K562 (cell line): ENCODE measurements around the gene KCNN3. TPM values are rescaled to one million over a fixed set of nuclear protein-coding genes. Genes with fewer than 3 reads are reported as not detected.

Source experiments
- CBFA2T2 ChIP-seq: fragments of 450-650 bp; conservative IDR thresholded peaks from 2 replicates; pipeline ENCODE4 v1.6.1; 2017; ENCODE audit warnings: mild to moderate bottlenecking
- CREM ChIP-seq: IDR thresholded peaks from 2 replicates; pipeline ENCODE4 v1.6.1; 2014; ENCODE audit warnings: antibody characterized with exemption, low read depth
- ETV6 ChIP-seq, 3 experiments: fragments of 150-350 bp in 1 of 3; sonication (generic) in 1 of 3; formaldehyde crosslinking in 1 of 3; IDR thresholded peaks; 2 replicates each; pipeline versions ENCODE4 v1.6.1 to v1.8.0; 2014 to 2022; ENCODE audit warnings: borderline replicate concordance in 2 of 3, low read depth in 2 of 3, antibody characterized with exemption in 1 of 3, low read length in 1 of 3, mild to moderate bottlenecking in 1 of 3, missing genetic modification reagents in 1 of 3
- FOXJ3 ChIP-seq: sonication (generic); formaldehyde crosslinking; IDR thresholded peaks from 2 replicates; pipeline ENCODE4 v1.4.0; 2020; ENCODE audit warnings: mild to moderate bottlenecking, missing genetic modification reagents
- HNRNPH1 ChIP-seq: fragments of 200-400 bp; formaldehyde crosslinking; optimal IDR thresholded peaks from 2 replicates; pipeline ENCODE3; 2017; ENCODE audit warnings: low read depth, mild to moderate bottlenecking, low read length, moderate library complexity
- KAT7 ChIP-seq: sonication (generic); formaldehyde crosslinking; IDR thresholded peaks from 2 replicates; pipeline ENCODE4 v1.8.0; 2022; ENCODE audit warnings: missing genetic modification reagents, mild to moderate bottlenecking, borderline replicate concordance
- KLF16 ChIP-seq: IDR thresholded peaks from 2 replicates; pipeline ENCODE4 v1.6.1; 2016; ENCODE audit warnings: antibody characterized with exemption
- MAZ ChIP-seq, 2 experiments: fragments of 450-650 bp in 1 of 2; sonication (generic) in 1 of 2; formaldehyde crosslinking; IDR thresholded peaks in 1 of 2; conservative IDR thresholded peaks in 1 of 2; 2 replicates each; pipeline versions ENCODE4 v1.4.0 to v1.5.0; 2020; ENCODE audit warnings: mild to moderate bottlenecking in 1 of 2, missing genetic modification reagents in 1 of 2
- NEUROD1 ChIP-seq: fragments of 150-350 bp; IDR thresholded peaks from 2 replicates; pipeline ENCODE4 v1.6.1; 2014; ENCODE audit warnings: borderline replicate concordance, low read length, low read depth; ENCODE audit not compliant: partially characterized antibody
- NFIC ChIP-seq: fragments of 450-650 bp; IDR thresholded peaks from 2 replicates; pipeline ENCODE4 v1.6.1; 2017; ENCODE audit warnings: mild to moderate bottlenecking, inconsistent platforms
- NRF1 ChIP-seq, 2 experiments: fragments of 450-650 bp; IDR thresholded peaks in 1 of 2; conservative IDR thresholded peaks in 1 of 2; 2 replicates each; pipeline ENCODE4 v1.6.1; 2014; ENCODE audit warnings: mild to moderate bottlenecking in 2 of 2
- RB1 ChIP-seq: fragments of 450-650 bp; IDR thresholded peaks from 2 replicates; pipeline ENCODE4 v1.6.1; 2017; ENCODE audit warnings: low read depth, mild to moderate bottlenecking
- RBM15 ChIP-seq: fragments of 200-400 bp; formaldehyde crosslinking; IDR thresholded peaks from 2 replicates; pipeline ENCODE4 v1.6.1; 2018; ENCODE audit warnings: mild to moderate bottlenecking, low read length, moderate library complexity; ENCODE audit not compliant: insufficient read depth
- RCOR1 ChIP-seq, 2 experiments: IDR thresholded peaks; 2 replicates each; pipeline ENCODE4 v1.6.1; 2012; ENCODE audit warnings: low read depth in 2 of 2, low read length in 2 of 2, borderline replicate concordance in 1 of 2, improper control_type of control experiment in 1 of 2
- SMAD1 ChIP-seq: fragments of 150-350 bp; IDR thresholded peaks from 2 replicates; pipeline ENCODE4 v1.6.1; 2014; ENCODE audit warnings: low read length, low read depth; ENCODE audit not compliant: partially characterized antibody
- SMAD3 ChIP-seq: fragments of 450-650 bp; formaldehyde crosslinking; conservative IDR thresholded peaks from 2 replicates; pipeline ENCODE4 v1.4.0; 2020; ENCODE audit warnings: mild to moderate bottlenecking
- SMARCB1 ChIP-seq: IDR thresholded peaks from 2 replicates; pipeline ENCODE4 v1.6.1; 2011; ENCODE audit warnings: improper control_type of control experiment, low read depth; ENCODE audit not compliant: insufficient read length
- TEAD2 ChIP-seq: fragments of 450-650 bp; IDR thresholded peaks from 2 replicates; pipeline ENCODE4 v1.6.1; 2016; ENCODE audit warnings: missing genetic modification characterization, control low read depth, missing compliant biosample characterization
- ZNF253 ChIP-seq: fragments of 250-450 bp; sonication (Bioruptor Pico); conservative IDR thresholded peaks from 2 replicates; pipeline ENCODE4 v1.6.1; 2021; ENCODE audit warnings: mild to moderate bottlenecking
- ZNF263 ChIP-seq: sonication (generic); formaldehyde crosslinking; IDR thresholded peaks from 2 replicates; pipeline ENCODE4 v1.8.0; 2022; ENCODE audit warnings: mild to moderate bottlenecking, missing genetic modification reagents, borderline replicate concordance
- ZNF282 ChIP-seq: sonication (generic); formaldehyde crosslinking; IDR thresholded peaks from 2 replicates; pipeline ENCODE4 v1.8.1; 2023; ENCODE audit warnings: missing genetic modification reagents
- ZNF785 ChIP-seq: fragments of 250-450 bp; sonication (Bioruptor Pico); IDR thresholded peaks from 2 replicates; pipeline ENCODE4 v1.4.0; 2020; ENCODE audit warnings: mild to moderate bottlenecking
- ZSCAN29 ChIP-seq: fragments of 450-650 bp; IDR thresholded peaks from 2 replicates; pipeline ENCODE4 v1.6.1; 2017
- polyA plus RNA-seq, 8 experiments: library from polyadenylated mRNA; depleted of rRNA in 4 of 8; stranded (reverse) in 5 of 8; unstranded in 3 of 8; fragments of >200 nt; fragmentation: Nextera tagmentation in 2 of 8; fragmentation: Illumina TruSeq in 1 of 8; extraction: Ambion mirVana in 2 of 8; extraction: Trizol in 1 of 8; gene quantifications; 2 replicates each; pipeline versions ENCODE4 v1.2.1 to v1.2.3, GENCODE V29; 2011 to 2014; ENCODE audit warnings: inconsistent platforms in 1 of 8, missing spikeins in 1 of 8
- total RNA-seq, 7 experiments: library from RNA; depleted of rRNA in 6 of 7; stranded (reverse); fragments of >200 nt in 6 of 7; fragmentation: Illumina TruSeq in 2 of 7; extraction: Trizol in 2 of 7; gene quantifications; 2 replicates each; pipeline versions ENCODE4 v1.2.1 to v1.2.3, GENCODE V29; 2011 to 2021; ENCODE audit warnings: low replicate concordance in 1 of 7
- TF ChIP-seq, protein P1 (sequence below): sonication (generic); formaldehyde crosslinking; IDR thresholded peaks from 2 replicates; pipeline ENCODE4 v1.8.0; 2022; ENCODE audit warnings: missing genetic modification reagents, mild to moderate bottlenecking, moderate library complexity, borderline replicate concordance
- TF ChIP-seq, protein P2 (sequence below): fragments of 250-450 bp; sonication (Bioruptor Pico); IDR thresholded peaks from 2 replicates; pipeline ENCODE4 v1.8.0; 2021; ENCODE audit warnings: mild to moderate bottlenecking, moderate library complexity
- TF ChIP-seq, protein P3 (sequence below): sonication (generic); formaldehyde crosslinking; IDR thresholded peaks from 2 replicates; pipeline ENCODE4 v1.8.1; 2022; ENCODE audit warnings: missing genetic modification reagents

KCNN3 gene
- total and polyA plus RNA-seq, 9 of the 15 experiments (the other 6 are each of a cell fraction or from before 2014, with no cell fraction given) = 0.02 to 0.03 TPM; not detected in 7

DNA sequence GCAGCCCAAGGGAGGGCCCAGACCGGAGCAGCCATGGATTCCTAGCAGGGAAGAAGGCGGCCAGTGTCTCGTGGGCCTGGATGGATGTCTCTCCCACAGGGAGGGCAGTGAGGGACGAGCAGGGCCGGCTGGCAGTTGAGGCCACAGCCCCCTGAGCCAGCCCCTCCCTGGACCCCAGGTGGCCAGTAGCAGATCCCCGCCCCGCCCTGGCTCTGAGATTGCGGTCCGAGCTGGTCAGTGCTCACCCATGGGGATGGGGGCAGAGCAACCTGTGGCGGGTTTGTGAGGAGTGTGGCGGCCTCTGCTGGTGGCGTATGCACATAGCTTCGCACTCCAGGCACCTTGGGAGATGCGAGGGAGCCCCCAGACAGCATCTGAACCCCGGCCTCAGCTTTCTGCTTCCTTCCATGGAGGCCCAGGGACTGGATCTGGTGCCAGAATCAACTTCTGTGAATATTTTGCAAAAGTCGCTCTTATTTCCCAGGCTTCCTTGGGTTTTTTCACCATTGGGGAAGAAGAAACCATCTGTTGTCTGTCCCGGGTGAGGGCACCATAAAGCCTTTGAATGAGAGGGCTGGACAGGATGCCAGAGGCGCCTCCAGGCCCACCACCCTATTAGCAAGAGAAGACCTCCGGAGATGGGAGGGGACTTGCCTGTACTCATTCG is 8.4 kb upstream of the KCNN3 start (continued):
- TF ChIP-seq RBM15 = no peak
- no peak for TF ChIP-seq SMARCB1
- TF ChIP-seq CBFA2T2 = no peak
- TF ChIP-seq KAT7 (CRISPR knock-in tag) = no peak
- peak; percentile 76 for TF ChIP-seq ZNF263 (CRISPR knock-in tag)
- TF ChIP-seq SMAD3 = no peak
- TF ChIP-seq NEUROD1 = no peak
- peak; percentile 78 to 94 for TF ChIP-seq MAZ (CRISPR knock-in tag; conservative IDR thresholded peaks at IDR 0.05 in 1 of 2, IDR thresholded peaks at IDR 0.05 in 1 of 2)
- TF ChIP-seq ZSCAN29 = no peak
- TF ChIP-seq NFIC = no peak
- no peak for TF ChIP-seq TEAD2 (tag)
- TF ChIP-seq, protein P1, sequence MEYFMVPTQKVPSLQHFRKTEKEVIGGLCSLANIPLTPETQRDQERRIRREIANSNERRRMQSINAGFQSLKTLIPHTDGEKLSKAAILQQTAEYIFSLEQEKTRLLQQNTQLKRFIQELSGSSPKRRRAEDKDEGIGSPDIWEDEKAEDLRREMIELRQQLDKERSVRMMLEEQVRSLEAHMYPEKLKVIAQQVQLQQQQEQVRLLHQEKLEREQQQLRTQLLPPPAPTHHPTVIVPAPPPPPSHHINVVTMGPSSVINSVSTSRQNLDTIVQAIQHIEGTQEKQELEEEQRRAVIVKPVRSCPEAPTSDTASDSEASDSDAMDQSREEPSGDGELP (CRISPR knock-in tag) = 0 out of 2 replicates have a peak, but pooled peaks have one; percentile 45
- TF ChIP-seq, protein P2, sequence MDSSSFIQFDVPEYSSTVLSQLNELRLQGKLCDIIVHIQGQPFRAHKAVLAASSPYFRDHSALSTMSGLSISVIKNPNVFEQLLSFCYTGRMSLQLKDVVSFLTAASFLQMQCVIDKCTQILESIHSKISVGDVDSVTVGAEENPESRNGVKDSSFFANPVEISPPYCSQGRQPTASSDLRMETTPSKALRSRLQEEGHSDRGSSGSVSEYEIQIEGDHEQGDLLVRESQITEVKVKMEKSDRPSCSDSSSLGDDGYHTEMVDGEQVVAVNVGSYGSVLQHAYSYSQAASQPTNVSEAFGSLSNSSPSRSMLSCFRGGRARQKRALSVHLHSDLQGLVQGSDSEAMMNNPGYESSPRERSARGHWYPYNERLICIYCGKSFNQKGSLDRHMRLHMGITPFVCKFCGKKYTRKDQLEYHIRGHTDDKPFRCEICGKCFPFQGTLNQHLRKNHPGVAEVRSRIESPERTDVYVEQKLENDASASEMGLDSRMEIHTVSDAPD (CRISPR knock-in tag) = no peak
- TF ChIP-seq RCOR1 (IDR thresholded peaks at IDR 0.05; ENCODE audit: borderline replicate concordance in 1 of 2, low read depth in 2 of 2, low read length in 2 of 2) = peak in 1 of 2 experiments; percentile 81; a peak in 1 of 4 replicates
- TF ChIP-seq FOXJ3 (CRISPR knock-in tag) = no peak
- TF ChIP-seq ZNF785 (CRISPR knock-in tag) = no peak
- TF ChIP-seq SMAD1 = no peak
- TF ChIP-seq ETV6 (IDR thresholded peaks at IDR 0.05; ENCODE audit: borderline replicate concordance in 1 of 2, low read depth in 2 of 2, low read length in 1 of 2) = no peak
- no peak for TF ChIP-seq ETV6 (CRISPR knock-in tag; IDR thresholded peaks at IDR 0.05; ENCODE audit: borderline replicate concordance)
- no peak for TF ChIP-seq ZNF253 (CRISPR knock-in tag)
- TF ChIP-seq RB1 = peak; percentile 88
- TF ChIP-seq, protein P3, sequence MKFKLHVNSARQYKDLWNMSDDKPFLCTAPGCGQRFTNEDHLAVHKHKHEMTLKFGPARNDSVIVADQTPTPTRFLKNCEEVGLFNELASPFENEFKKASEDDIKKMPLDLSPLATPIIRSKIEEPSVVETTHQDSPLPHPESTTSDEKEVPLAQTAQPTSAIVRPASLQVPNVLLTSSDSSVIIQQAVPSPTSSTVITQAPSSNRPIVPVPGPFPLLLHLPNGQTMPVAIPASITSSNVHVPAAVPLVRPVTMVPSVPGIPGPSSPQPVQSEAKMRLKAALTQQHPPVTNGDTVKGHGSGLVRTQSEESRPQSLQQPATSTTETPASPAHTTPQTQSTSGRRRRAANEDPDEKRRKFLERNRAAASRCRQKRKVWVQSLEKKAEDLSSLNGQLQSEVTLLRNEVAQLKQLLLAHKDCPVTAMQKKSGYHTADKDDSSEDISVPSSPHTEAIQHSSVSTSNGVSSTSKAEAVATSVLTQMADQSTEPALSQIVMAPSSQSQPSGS = no peak
- peak; percentile 57; the same call in 1 of the 2 replicates for TF ChIP-seq KLF16
- TF ChIP-seq HNRNPH1 = no peak
- TF ChIP-seq ZNF282 (CRISPR knock-in tag) = no peak
- no peak for TF ChIP-seq NRF1 (conservative IDR thresholded peaks at IDR 0.05 in 1 of 2, IDR thresholded peaks at IDR 0.05 in 1 of 2)
- 0 out of 2 replicates have a peak, but pooled peaks have one; percentile 13 for TF ChIP-seq CREM
